NCI-H2196 treated with DMSO at 0.1 percent for 48 hours (cell line): ENCODE data around the gene HDAC1.
A peak's percentile ranks its signal among the peaks of the same experiment; 100 is the strongest.
"Not testable (repeated sequence)": the region's sequence is repeated elsewhere in the genome, so short reads cannot be mapped to it uniquely, and the experiment has no call there.

Experiments
- DNase-seq: peaks from one replicate; lab custom pipeline; 2025; ENCODE audit not compliant: unreplicated experiment; lab: John Stamatoyannopoulos, UW

HDAC1 gene

GRCh38 chr1:32342704-32343103, 50.8 kb downstream of the HDAC1 start:
- no peak for DNase-seq

DNA sequence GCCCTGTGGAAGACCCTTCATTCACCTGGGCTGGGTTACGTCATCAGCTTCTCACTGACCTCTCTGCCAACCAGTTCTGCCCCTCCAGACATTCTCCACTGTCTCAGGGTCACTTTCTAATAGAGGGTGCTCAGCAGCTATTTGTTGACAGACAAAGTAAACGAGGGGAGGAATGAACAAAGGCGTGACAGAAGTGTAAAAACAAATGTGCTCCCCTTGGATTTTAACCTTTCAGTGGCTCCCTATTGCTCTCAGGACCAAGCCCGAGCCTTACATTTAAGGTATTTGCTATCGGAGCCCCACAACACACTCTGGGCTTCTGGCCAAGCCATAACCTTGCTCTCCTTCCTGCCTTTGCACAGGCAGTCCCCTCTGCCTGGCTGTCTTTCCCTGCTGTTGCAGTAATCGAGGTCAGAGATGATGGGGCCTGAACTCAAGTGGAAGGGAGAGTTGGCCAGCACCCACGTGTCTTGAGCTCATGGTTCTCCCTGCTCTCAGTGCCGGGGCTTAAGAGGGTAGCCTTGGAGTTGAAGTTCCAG, 53.5 kb downstream of the HDAC1 start:
- peak; percentile 27 for DNase-seq

DNA sequence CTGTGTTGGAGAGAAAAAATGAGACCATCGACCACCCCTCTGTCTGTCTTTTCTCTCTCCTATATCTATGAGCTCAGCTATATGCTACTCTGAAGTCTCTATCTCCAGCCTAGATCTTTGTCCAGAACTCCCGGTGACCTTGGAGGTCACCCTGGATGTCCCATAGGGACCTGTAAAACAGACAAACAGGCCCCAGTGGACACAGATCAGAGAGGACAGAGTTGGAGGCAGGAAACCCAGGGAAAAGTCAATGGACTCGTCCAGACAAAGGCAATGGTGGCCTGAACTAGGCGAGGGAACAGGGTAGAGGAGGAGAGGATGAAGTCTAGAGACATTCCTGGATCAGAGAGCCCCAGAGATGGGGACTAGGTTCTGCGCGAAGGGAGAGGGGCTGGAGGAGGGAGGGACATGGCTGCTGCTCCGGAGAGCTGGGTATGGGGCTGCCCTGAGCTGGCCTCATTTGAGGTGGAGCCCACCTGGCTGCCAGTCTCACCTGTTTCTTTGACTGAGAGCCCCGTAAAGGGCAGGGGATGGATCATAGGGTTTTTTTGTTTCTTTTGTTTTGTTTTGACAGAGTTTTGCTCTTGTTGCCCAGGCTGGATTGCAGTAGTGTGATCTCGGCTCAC, 54.8 kb downstream of the HDAC1 start:
- DNase-seq: no peak

DNA sequence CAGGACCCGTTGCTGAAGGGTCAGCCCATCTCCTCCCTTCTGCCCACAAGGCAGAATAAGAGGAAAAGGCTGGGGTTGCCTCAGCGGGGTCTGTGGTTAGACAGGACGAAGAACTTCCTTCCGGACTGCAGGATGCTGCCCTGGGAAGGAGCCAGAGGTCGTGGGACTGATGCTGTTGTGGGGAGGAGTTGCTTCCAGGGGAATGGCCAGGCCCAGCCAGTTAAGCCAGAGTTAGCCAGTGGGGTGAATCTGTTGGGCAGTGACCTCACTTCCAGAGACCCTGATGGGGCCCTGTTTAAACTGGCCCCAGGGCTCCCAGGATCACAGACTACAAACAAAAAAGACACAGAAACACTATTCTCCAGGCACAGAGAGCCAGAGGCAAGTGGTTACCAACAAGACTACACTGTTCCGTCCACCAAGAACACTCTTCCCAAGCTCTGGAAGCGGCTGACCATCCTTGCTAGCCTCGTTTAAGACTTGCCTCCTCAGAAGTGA, 57.4 kb downstream of the HDAC1 start:
- no peak for DNase-seq

DNA sequence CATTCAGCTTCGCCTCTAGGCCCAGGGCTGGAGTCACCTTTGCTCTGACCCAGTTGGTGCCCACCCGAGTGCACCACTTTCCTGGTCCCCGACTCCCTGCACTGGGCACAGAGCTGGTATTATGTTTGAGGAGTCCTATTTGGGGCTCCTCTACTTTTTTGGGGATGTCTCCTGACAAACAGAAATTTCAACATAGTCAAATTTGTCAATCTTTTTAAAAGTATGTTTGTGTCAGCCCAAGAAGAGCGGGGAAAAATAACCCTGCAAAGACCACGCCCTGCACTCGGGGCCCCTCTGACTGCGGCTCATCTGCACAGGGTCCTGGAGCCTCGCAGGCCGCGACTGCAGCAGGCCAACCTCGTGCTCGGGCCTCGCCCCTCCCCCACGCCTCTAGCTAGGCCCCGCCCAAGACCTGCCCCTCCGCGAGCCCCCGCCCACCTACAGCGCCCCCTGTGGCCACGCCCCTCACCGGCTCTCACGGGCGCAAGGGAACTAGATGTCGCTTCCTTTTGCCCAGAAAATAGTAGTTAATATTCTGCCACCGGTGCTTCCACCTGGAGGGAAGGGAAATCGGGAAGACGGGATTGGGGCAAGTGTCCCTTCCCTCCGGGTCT, 59.0 kb downstream of the HDAC1 start:
- DNase-seq: peak; percentile 90

- peak; percentile 92 for DNase-seq
Measured at GRCh38 chr1:32351399-32352238, 59.7 kb downstream of the HDAC1 start.

DNA sequence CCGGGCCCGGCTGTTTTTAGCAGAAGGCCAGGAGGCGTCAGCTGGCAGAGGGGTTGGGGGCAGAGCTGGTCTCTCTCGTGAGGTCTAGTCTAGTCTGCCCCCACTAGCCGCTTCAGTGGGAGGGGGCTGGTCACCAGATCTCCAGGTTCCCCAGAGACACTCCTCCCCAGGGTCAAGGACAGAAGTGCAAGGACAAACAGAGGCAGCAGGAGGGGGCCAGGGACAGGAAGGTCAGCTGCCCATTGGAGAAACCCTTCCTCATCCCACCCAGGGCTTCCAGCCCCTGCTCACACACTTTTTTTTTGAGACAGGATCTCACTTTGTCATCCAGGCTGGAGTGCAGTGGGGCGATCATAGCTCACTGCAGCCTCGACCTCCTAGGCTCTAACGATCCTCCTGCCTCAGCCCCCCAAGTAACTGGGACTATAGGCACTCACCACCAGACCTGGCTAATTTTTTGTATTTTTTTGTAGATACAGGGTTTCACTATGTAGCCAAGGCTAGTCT, 60.4 kb downstream of the HDAC1 start:
- no peak for DNase-seq

DNA sequence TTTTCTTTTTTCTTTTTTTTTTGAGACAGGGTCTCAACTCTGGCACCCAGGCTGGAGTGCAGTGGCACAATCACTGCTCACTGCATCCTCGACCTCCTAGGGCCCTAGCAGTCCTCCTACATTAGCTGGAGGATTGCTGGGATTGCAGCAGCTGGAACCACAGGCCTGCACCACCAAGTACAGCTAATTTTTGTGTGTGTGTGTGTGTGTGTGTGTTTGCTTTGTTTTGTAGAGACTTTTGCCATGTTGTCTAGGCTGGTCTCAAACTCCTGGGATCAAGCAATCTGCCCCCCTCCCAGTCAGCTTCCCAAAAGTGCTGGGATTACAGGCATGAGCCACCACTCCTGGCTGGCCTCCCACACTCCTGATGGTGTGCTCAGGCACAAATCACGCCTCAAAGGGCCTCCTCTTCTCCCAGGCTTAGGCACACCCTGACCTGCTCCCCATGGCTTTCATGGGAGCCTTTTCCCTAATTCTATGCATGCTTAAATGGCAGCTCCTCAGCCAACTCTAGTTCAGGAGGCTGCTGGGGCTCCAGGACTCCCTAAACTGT, 61.0 kb downstream of the HDAC1 start:
- DNase-seq: no peak

DNA sequence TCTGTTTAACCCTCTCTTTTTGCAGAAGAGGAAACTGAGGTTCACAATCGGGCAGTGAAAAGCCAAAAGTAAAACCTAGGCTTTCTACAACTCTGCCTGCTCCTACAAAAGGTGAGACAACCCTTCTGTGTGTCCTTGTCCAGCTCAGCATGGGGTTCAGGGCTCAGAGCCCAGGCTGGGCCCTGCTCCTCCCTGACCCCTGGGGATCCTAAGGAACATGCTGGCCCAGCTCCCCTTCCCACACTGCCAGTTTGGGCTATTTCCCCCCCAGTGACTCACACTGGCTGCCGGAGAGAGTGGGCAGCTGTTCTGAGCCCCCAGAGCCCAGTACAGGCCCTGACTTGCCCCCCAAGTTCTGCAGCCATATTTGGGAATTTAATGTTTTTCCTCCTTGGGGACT, 61.5 kb downstream of the HDAC1 start:
- DNase-seq: no peak

- no peak for DNase-seq
Measured at GRCh38 chr1:32353886-32354570, 62.1 kb downstream of the HDAC1 start.

DNA sequence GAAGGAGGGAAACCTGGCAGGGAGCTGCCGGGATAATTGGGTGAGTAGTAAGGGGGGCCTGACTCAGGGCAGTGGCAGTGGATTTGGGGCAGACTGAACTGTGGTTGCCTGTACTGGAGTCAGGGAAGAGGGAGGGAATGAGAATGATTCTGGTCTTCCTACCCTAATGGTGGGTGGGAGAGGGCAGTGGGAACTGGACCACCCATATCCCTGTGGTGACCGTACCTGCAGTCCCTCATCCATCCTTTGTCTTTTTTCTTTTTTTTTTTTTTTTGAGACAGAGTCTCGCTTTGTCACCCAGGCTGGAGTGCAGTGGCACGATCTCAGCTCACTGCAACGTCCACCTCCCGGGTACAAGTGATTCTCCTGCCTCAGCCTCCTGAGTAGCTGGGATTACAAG, 63.9 kb downstream of the HDAC1 start:
- not testable (repeated sequence) for DNase-seq

DNA sequence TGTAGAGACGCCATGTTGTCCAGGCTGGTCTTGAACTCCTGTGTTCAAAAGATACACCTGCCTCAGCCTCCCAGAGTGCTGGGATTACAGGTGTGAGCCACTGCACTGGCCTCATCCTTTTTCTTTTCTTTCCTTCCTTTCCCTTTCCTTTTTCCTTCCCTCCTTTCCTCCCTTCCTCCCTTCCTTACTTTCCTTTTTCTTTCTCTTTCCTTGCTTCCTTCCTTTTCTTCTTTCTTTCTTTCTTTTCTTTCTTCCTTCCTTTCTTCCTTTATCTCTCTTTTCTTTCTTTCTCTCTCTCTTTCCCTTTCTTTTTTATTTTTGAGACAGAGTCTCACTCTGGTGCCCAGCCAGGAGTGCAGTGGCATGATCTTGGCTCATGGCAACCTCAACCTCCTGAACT, 64.6 kb downstream of the HDAC1 start:
- DNase-seq: no peak

- no peak for DNase-seq
Measured at GRCh38 chr1:32357614-32358013, 65.7 kb downstream of the HDAC1 start.

DNA sequence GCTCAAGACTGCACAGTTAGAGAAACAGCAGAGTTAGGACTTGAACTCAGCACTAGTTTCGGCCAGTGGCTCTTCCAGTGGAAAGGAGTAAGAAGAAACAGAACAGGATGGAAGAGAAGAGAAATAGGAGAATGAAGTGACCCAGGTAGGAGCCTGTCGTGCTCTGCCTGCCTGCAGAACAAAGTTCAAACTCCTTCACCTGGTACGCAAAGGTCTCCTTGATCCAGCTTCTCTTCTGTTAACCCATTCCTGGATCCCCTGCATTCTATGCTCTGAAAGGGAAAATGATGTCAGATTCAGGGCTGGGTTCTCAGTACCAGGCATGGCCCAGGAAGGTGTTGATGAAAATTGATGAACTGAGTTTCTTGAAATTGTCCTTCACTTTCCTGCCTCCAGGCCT, 66.6 kb downstream of the HDAC1 start:
- no peak for DNase-seq

DNA sequence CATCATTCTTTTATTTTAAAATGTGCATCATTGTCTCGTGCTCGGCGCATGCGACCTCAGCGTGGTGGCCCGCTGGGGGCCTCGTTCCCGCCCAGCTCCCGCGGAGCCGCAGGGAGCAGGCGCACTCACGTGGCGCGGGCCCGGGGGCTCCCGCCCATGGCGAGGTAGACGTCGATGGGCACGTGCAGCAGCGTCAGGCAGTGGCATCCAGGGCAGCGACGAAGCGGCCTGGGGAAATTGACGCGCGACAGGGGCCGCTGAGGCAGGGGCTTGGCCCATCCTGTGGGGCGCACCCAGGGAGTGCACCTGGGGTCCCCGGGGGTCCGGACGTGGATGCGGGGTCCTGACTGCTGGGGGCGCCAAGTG, 69.4 kb downstream of the HDAC1 start:
- no peak for DNase-seq

DNA sequence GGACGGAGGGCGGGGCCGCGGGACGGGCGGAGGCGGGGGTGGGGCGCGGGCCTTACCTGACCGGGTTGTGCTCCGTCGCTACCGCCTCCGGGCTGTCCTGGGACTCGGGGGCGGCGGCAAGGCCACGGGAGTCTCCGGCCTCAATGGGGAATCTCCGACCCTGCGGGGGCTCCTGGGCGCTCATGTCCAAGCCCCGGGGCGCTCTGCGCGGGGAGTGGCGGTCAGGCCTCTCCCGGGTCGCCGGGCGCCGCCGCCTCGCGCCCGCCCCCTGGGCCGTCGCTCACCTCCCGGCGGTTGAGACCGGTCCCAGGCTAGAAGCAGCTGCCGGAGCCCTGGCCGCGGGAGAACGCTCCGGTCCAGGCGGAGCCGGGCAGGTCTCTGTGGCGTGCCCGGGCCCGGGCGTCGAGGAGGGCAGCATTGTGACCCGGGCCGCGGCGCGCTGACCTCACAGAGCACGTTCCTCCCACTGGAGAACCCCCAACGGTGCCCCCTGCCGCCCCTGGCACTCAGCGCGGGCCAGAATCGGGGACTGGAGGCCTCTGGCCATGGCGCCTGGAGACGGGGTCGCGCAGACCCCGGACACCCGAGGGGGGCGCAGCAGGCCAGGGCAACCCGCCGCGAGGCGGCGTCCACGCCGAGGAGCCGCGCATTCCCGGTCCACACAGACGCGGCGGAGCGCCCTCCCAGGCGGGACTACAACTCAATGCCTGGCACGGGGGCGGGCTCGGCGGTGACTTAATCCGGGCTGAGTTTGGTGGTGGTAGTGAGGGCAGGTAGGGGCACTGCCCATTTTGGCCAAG, 70.0 kb downstream of the HDAC1 start:
- no peak for DNase-seq

DNA sequence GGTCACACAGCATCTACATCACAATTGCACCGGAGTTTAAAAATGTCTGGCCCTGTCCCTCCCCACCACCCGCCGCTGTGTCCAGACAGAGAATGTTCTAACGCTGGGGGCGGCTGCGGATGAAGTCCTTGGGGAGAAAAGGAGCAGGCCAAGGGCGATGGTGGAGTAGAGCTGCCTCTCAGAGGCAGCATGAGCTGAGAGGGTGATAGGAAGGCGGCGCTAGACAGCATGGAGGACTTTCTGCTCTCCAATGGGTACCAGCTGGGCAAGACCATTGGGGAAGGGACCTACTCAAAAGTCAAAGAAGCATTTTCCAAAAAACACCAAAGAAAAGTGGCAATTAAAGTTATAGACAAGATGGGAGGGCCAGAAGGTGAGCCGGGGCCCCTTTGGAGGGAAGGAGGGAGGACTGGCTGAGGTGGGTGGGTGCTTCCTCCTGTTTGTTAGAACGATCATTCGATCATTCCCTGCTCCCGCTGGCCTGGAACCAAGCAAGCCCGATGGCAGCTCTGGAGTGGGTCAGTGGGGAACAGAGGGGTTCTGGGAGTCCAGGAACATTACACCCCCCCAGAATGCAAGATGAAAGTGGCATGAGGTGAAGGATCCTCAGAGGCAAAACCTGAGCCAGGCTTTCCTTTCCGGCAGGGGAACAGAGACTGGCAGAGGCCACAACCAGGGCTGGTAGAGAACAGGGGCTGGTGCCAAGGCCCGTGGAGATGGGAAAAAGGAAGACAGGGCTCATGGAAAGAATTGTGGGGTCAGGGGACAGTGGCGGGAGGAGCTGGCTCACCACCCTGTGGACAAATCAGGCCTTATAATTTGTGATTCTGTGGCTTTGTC, 70.8 kb downstream of the HDAC1 start, which contains the start of the genes FAM229A and TSSK3:
Gene FAM229A (minus strand): TSS at position 12 of the 840 bp plus-strand sequence. CDS start 394 bp downstream, outside the sequence.
Gene TSSK3 (plus strand): TSS at position 66 of the 840 bp plus-strand sequence. CDS start 163 bp downstream, at position 229.
- DNase-seq: no peak

DNA sequence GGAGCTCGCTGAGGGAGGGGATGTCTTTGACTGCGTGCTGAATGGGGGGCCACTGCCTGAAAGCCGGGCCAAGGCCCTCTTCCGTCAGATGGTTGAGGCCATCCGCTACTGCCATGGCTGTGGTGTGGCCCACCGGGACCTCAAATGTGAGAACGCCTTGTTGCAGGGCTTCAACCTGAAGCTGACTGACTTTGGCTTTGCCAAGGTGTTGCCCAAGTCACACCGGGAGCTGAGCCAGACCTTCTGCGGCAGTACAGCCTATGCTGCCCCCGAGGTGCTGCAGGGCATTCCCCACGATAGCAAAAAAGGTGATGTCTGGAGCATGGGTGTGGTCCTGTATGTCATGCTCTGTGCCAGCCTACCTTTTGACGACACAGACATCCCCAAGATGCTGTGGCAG, 71.8 kb downstream of the HDAC1 start:
- DNase-seq: peak; percentile 5

- no peak for DNase-seq
Measured at GRCh38 chr1:32364836-32365235, 73.0 kb downstream of the HDAC1 start.
